Endothelial cell of umbilical vein (primary cell): ENCODE measurements around the gene CHGA. TPM values are rescaled to one million over a fixed set of nuclear protein-coding genes. Genes with fewer than 3 reads are reported as not detected.

Experiments
- BruUV-seq: library from RNA; stranded (reverse); fragments of 400-500 nt; replicated peaks from 2 replicates; lab custom pipeline; 2021; lab: Mats Ljungman, UMichigan
- CTCF ChIA-PET: fragments of 300-600, 350-600 bp; sonication (Branson Sonifier 250); formaldehyde crosslinking; loops from one replicate; lab custom pipeline; 2021; ENCODE audit warnings: antibody characterized with exemption, inconsistent platforms; lab: Charles Lee
- POLR2A ChIA-PET: fragments of 300-600, 350-600 bp; sonication (Branson Sonifier 250); formaldehyde crosslinking; loops from one replicate; lab custom pipeline; 2021; ENCODE audit warnings: antibody characterized with exemption, inconsistent platforms; lab: Charles Lee
- DNase-seq: peaks from one replicate; pipeline ENCODE4 v3.0.0-alpha.2; 2011; ENCODE audit warnings: low read depth, low spot score
- FAIRE-seq: peaks from 2 replicates; lab custom pipeline; 2011; peaks lifted over from hg19 to GRCh38; lab: Jason Lieb, UNC
- H2AFZ ChIP-seq: 2 replicates; pipeline ENCODE4 v1.6.0; 2012; ENCODE audit warnings: low read depth, low read length, control low read depth, inconsistent platforms
- H3K27ac ChIP-seq: 2 replicates; pipeline ENCODE4 v1.5.1; 2011; ENCODE audit warnings: low read depth, mild to moderate bottlenecking, control low read depth, low read length, moderate library complexity; ENCODE audit not compliant: insufficient read depth
- H3K27me3 ChIP-seq, 2 experiments: 2 replicates each; pipeline versions ENCODE4 v1.6.0 to v1.6.1; 2011; ENCODE audit warnings: low read length in 2 of 2, mixed read lengths in 1 of 2; ENCODE audit not compliant: control insufficient read depth in 2 of 2, insufficient read depth in 2 of 2
- H3K36me3 ChIP-seq, 2 experiments: 2 replicates in 1 of 2; 3 replicates in 1 of 2; pipeline ENCODE4 v1.5.1; 2011; ENCODE audit warnings: low read length in 2 of 2, mild to moderate bottlenecking in 1 of 2, moderate library complexity in 1 of 2; ENCODE audit not compliant: control insufficient read depth in 2 of 2, insufficient read depth in 2 of 2; ENCODE audit errors: extremely low read depth in 1 of 2
- H3K4me1 ChIP-seq: 3 replicates; pipeline ENCODE4 v1.5.1; 2011; ENCODE audit warnings: mild to moderate bottlenecking, low read length; ENCODE audit not compliant: control insufficient read depth, insufficient read depth; ENCODE audit errors: extremely low read depth
- H3K4me2 ChIP-seq: 2 replicates; pipeline ENCODE4 v1.6.1; 2011; ENCODE audit warnings: low read length, control low read depth, mixed read lengths; ENCODE audit not compliant: insufficient read depth
- H3K4me3 ChIP-seq, 3 experiments: fragments of 200-600 bp in 1 of 3; sonication (generic), shearing (Covaris generic) in 1 of 3; replicated peaks in 1 of 3; 2 replicates each; pipeline ENCODE4 v1.5.1; 2011 to 2016; ENCODE audit warnings: control low read depth in 3 of 3, low read length in 3 of 3, mild to moderate bottlenecking in 2 of 3, inconsistent platforms in 1 of 3, low read depth in 1 of 3, moderate library complexity in 1 of 3; ENCODE audit not compliant: insufficient read depth in 1 of 3
- H3K79me2 ChIP-seq: 2 replicates; pipeline ENCODE4 v1.6.0; 2012; ENCODE audit warnings: low read length, inconsistent platforms; ENCODE audit not compliant: control insufficient read depth, insufficient read depth
- H3K9ac ChIP-seq: replicated peaks from 2 replicates; pipeline ENCODE3; 2011; ENCODE audit warnings: low read length, control low read depth; ENCODE audit not compliant: insufficient read depth; ENCODE audit errors: extremely low read depth
- H3K9me1 ChIP-seq: replicated peaks from 3 replicates; pipeline ENCODE4 v1.6.0; 2011; ENCODE audit warnings: mild to moderate bottlenecking, low read length; ENCODE audit not compliant: control insufficient read depth, insufficient read depth; ENCODE audit errors: extremely low read depth
- H3K9me3 ChIP-seq: replicated peaks from 2 replicates; pipeline ENCODE4 v1.5.1; 2012; ENCODE audit warnings: low read length, inconsistent platforms; ENCODE audit not compliant: control insufficient read depth, insufficient read depth
- H4K20me1 ChIP-seq: replicated peaks from 2 replicates; pipeline ENCODE3; 2011; ENCODE audit warnings: mild to moderate bottlenecking, low read length; ENCODE audit not compliant: control insufficient read depth, insufficient read depth; ENCODE audit errors: extremely low read depth
- EZH2 ChIP-seq: IDR thresholded peaks from 2 replicates; pipeline ENCODE4 v1.6.1; 2012; ENCODE audit warnings: borderline replicate concordance, low read depth, mild to moderate bottlenecking, moderate library complexity, low read length, inconsistent platforms; ENCODE audit not compliant: severe bottlenecking
- FOS ChIP-seq: IDR thresholded peaks from 2 replicates; pipeline ENCODE4 v1.6.1; 2011; ENCODE audit warnings: mild to moderate bottlenecking, low read length, moderate library complexity, borderline replicate concordance; ENCODE audit not compliant: insufficient read depth
- GATA2 ChIP-seq: IDR thresholded peaks from 2 replicates; pipeline ENCODE4 v1.7.0; 2011; ENCODE audit warnings: low read depth, mild to moderate bottlenecking, moderate library complexity, mixed read lengths, low read length; ENCODE audit not compliant: insufficient read length, insufficient read depth
- JUN ChIP-seq: IDR thresholded peaks from 2 replicates; pipeline ENCODE4 v1.6.1; 2011; ENCODE audit warnings: borderline replicate concordance, low read depth; ENCODE audit not compliant: insufficient read length, insufficient read depth
- MYC ChIP-seq: IDR thresholded peaks from one replicate; pipeline ENCODE4 v1.6.1; 2011; ENCODE audit warnings: mild to moderate bottlenecking, low read depth, low read length
- POLR2A ChIP-seq: IDR thresholded peaks from 2 replicates; pipeline ENCODE4 v1.6.1; 2012; ENCODE audit warnings: low read depth, mild to moderate bottlenecking, control low read depth, low read length
- POLR2AphosphoS5 ChIP-seq: IDR thresholded peaks from 2 replicates; pipeline ENCODE4 v1.6.1; 2012; ENCODE audit warnings: low read depth, mild to moderate bottlenecking, control low read depth, low read length, moderate library complexity; ENCODE audit not compliant: insufficient read depth
- dilution Hi-C: fragments of 300-500 bp; cut with MboI; formaldehyde crosslinking; loops from one replicate; pipeline ENCODE4 v1.15.0; 2019; ENCODE audit warnings: low sequenced_read_pairs; ENCODE audit not compliant: extremely low pct_ligation_motif_present
- intact Hi-C: fragments of 100-400 bp; cut with micrococcal nuclease; formaldehyde crosslinking; loops from one replicate; pipeline ENCODE4 v1.10.0; 2022
- polyA plus RNA-seq, 4 experiments: library from polyadenylated mRNA; depleted of rRNA in 3 of 4; stranded (reverse) in 3 of 4; unstranded in 1 of 4; fragments of >200 nt; gene quantifications; 2 replicates each; pipeline versions ENCODE4 v1.2.1 to v1.2.3, GENCODE V29; 2011 to 2012; ENCODE audit warnings: missing spikeins in 1 of 4
- total RNA-seq: library from RNA; stranded (reverse); gene quantifications from 2 replicates; pipeline ENCODE4 v1.2.3, GENCODE V29; 2021
- TF ChIP-seq, protein P1 (sequence below): IDR thresholded peaks from 2 replicates; pipeline ENCODE4 v1.6.1; 2011; ENCODE audit not compliant: insufficient read depth, insufficient read length
- TF ChIP-seq, protein P2 (sequence below), 2 donors: IDR thresholded peaks; 1 replicate in 1 of 2; 2 replicates in 1 of 2; pipeline ENCODE4 v1.5.1; 2011; ENCODE audit warnings: low read length in 2 of 2, mild to moderate bottlenecking in 2 of 2, moderate library complexity in 2 of 2, control low read depth in 1 of 2, inconsistent platforms in 1 of 2, low read depth in 1 of 2; ENCODE audit not compliant: insufficient read depth in 1 of 2; ENCODE audit errors: extremely low read depth in 1 of 2

The CHGA gene
- total and polyA plus RNA-seq, 2 donors (not counting 3 experiments of a cell fraction or from before 2014, with no cell fraction given), result not detected

DNA sequence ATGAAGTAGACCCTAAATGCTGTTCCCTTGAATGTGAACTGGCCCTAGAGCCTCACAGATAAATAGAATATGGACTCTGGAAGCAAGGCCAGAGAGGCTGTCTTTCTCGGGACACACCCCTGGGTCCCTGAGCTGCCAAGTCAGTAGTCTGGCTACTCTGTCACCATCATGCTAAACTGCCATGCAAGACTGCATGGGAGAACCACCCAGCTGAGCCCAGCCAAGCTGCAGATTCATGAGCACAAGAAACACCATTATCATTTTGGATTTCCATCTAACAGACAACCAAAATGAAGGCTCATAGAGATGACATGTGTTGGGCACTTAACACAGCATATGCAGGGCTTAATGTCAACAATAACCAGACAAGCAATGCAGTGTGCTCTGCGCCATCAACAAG, 53.3 kb downstream of the CHGA start:
- POLR2A ChIA-PET, result no interaction called here
- Histone ChIP-seq H2AFZ (no peak overlapping the region), H3K4me3 (no peak overlapping the region), H3K4me1 (no peaks in the 10 kb centered on the region), H3K9me3 (no peaks in the 10 kb centered on the region), H3K9me1 (no peaks in the 10 kb centered on the region), H3K9ac (no peak overlapping the region), H4K20me1 (no peaks in the 10 kb centered on the region), H3K27ac (no peak overlapping the region), H3K79me2 (no peaks in the 10 kb centered on the region), H3K27me3 (no peaks in the 10 kb centered on the region), H3K36me3 (no peaks in the 10 kb centered on the region), H3K4me2 (no peak overlapping the region)
- no peak for FAIRE-seq
- intact Hi-C loops (no loop called here), dilution Hi-C loops (no loop called here)
- TF ChIP-seq POLR2A (no peak), EZH2 (no peak), JUN (no peak), POLR2AphosphoS5 (no peak), FOS (no peak), GATA2 (no peak), MYC (no peak)
- TF ChIP-seq, protein P1, sequence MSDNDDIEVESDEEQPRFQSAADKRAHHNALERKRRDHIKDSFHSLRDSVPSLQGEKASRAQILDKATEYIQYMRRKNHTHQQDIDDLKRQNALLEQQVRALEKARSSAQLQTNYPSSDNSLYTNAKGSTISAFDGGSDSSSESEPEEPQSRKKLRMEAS, result no peak
- TF ChIP-seq, protein P2, sequence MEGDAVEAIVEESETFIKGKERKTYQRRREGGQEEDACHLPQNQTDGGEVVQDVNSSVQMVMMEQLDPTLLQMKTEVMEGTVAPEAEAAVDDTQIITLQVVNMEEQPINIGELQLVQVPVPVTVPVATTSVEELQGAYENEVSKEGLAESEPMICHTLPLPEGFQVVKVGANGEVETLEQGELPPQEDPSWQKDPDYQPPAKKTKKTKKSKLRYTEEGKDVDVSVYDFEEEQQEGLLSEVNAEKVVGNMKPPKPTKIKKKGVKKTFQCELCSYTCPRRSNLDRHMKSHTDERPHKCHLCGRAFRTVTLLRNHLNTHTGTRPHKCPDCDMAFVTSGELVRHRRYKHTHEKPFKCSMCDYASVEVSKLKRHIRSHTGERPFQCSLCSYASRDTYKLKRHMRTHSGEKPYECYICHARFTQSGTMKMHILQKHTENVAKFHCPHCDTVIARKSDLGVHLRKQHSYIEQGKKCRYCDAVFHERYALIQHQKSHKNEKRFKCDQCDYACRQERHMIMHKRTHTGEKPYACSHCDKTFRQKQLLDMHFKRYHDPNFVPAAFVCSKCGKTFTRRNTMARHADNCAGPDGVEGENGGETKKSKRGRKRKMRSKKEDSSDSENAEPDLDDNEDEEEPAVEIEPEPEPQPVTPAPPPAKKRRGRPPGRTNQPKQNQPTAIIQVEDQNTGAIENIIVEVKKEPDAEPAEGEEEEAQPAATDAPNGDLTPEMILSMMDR (IDR thresholded peaks at IDR 0.05; ENCODE audit: extremely low read depth in 1 of 2, insufficient read depth in 1 of 2, low read depth in 1 of 2, low read length in 2 of 2), result no peak
- no peak for DNase-seq
- no TSS peak for BruUV-seq
- CTCF ChIA-PET, result interaction anchor here (1.9 kb wide), 1 partner anchor 11 kb away, joined by 4 read pairs; no protein-coding TSS in a partner anchor
